ENCODE data around the gene DBT.
A peak's percentile ranks its signal among the peaks of the same experiment; 100 is the strongest.

The DBT gene

DNA sequence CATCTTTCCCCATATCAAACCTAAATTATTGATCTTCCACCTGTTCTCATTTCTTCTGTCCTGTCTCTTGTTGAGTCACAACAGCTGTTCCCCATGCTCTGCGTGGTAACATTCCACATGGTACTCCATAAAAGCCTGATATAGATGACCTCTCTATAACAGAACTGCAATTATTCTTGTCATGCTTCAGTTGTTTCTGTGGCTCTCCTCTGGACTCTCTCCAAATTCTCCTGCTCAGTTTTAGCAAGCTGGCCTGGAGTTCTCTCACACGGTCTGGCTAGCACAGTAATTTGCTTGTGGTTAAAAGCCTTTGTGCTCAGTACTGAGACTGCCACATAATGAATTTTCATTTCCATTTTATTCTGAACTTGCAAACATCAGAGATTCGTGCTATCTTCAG, 61.0 kb downstream of the DBT start:
- peak; percentile 79 for DNase-seq (ENCODE audit: low read depth)

DNA sequence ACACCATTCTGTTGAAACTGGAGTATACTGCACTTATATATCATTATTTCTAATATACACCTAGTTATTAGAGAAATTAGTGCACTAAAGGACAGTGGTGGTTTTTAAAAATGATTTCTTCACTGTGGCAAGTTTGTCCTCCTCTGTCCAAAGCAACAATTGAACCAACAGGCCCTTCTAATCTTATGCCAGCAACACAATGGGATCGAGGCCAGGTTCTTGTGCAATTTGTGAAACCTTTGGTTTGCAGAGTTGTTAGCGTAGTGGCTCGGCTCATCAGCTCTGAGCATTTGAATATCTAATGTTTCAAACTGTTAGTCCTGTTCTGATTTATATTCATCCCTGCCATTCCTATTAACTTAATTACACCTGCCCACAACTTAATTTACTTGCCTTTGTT, 61.7 kb downstream of the DBT start:
- DNase-seq (ENCODE audit: low read depth), result no peak

DNA sequence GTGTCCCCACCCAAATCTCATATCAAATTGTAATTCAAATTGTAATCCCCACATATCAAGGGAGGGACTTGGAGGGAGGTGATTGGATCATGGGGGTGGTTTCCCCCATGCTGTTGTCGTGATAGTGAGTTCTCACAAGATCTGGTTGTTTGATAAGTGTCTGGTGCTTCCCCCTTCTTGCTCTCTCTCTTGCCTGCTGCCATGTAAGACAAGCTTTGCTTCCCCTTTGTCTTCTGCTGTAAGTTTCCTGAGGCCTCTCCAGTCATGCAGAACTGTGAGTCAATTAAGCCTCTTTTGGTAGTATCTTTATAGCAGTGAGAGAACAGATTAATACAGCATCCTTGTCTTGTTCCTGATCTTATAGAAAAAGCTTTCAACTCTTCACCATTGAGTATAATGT, 65.1 kb downstream of the DBT start:
- no peak for DNase-seq (ENCODE audit: low read depth)

DNA sequence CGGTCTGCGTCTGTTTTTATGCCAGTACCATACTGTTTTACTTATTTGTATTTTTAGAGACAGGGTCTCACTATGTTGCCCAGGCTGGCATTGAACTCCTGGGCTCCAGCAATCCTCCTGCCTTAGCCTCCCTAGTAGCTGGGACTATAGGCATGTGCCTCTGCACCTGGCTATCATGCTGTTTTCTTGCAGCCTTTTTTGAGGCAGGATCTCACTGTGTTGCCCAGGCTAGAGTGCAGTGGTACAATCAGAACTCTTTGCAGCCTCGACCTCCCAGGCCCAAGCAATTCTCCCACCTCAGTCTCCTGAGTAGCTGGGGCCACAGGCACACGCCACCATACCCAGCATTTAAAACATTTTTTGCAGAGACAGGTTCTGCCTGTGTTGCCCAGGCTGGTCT, 66.3 kb downstream of the DBT start:
- no peak for DNase-seq (ENCODE audit: low read depth)

- no peak for DNase-seq (ENCODE audit: low read depth)
Observed at GRCh38 chr1:100178091-100178490, 71.5 kb downstream of the DBT start, which contains the start of gene LRRC39. LRRC39 (minus strand) TSS chr1:100178256; CDS start chr1:100168516, 9,740 bp downstream.

- no peak for DNase-seq (ENCODE audit: low read depth)
Observed at GRCh38 chr1:100177295-100178041, 72.2 kb downstream of the DBT start.

DNA sequence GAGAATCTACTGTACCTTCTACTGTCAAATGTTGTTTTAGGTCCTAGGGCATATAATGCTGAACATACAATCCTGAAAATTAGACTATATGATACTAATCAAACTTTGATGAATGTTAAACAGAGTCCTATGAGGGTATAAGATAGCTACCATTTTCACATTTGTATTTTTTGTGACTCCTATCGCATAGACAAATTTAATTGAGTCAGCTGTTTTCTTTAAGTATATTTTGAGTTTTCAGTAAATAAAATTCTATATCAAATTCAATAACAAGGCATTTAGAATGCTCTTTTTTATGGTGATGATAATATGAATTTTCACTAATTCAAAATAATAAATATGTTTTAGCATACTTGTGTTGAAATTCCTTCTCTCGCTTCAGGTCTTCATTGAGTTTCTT, 81.6 kb downstream of the DBT start:
- DNase-seq (ENCODE audit: low read depth), result no peak

GRCh38 chr1:100164702-100165101, 84.9 kb downstream of the DBT start:
- no peak for DNase-seq (ENCODE audit: low read depth)

DNA sequence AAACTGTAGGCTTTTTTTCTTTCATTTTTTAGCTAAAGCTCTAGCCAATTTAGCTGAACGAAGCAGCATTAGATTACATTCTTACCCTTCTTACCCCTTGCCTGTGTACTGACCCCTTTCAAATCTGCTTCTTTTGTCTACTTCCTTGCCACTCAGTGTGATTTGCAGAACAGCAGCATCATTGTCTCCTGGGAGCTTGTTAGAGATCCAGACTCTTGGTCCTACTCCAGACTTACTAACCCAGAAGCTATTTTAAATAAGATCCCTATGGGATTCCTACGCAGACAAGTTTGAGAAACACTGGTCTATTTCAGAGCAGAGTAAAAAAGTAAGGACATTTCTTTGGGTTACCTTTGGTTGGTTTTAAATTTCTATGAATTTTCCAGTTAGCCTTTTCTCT, 85.4 kb downstream of the DBT start:
- DNase-seq (ENCODE audit: low read depth), result no peak

- no peak for DNase-seq (ENCODE audit: low read depth)
Observed at GRCh38 chr1:100162881-100163280, 86.8 kb downstream of the DBT start.

DNA sequence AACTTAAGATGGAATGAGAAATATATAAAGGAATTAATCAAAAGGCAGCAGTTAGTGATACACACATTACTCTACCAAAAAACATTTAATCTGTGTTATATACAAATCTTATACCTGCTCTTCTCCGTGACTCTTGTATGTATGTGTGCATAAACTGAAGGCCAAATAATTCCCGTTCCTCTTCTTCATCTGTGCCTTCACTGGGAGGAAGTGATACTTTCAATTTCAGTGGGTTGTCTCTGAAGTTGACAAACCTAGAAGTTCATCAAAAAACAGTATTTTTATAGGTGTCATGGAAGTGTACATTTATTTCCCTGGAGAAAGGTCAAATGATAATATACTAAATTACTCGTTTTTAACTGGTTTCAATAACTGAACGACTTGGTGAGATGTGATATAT, 97.4 kb downstream of the DBT start:
- no peak for DNase-seq (ENCODE audit: low read depth)

- DNase-seq (ENCODE audit: low read depth), result no peak
Observed at GRCh38 chr1:100151679-100152078, 98.0 kb downstream of the DBT start.

- DNase-seq (ENCODE audit: low read depth), result no peak
Observed at GRCh38 chr1:100147875-100148274, 101.8 kb downstream of the DBT start.

DNA sequence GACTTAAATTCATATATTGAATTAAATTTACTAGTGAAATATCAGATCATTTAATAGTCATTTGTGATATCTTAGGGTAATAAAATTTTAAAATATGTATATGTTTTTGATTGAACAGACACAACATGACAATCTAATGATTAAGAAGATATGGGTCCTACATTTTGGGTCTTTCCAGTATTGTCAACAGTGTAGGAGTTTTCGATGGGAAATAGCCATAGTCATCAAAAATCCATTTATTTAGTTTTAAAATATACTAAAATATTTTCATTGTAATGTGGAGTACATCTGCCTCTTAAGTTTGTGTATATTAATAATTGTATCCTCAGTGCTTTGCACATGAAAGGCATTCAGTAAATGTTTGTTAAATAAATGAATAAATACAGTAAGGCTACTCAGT, 102.7 kb downstream of the DBT start:
- no peak for DNase-seq (ENCODE audit: low read depth)

DNA sequence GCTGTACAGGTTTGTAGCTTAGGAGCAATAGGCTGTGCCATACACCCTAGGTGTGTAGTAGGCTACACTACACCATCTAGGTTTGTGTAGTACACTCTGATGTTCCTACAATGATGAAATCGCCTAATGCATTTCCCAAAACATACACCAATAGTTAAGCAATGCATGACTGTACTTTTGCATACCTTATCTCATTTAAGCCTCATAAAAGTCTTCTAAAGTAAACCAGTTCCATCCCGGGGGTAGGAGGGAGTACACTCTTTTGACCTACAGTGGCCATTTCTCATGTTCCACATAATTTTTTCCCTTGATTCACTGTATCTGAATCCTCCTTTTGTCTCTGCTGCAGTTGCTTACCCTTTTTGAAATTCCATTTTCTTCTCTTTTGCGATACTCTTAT, 104.5 kb downstream of the DBT start:
- DNase-seq (ENCODE audit: low read depth), result no peak

GRCh38 chr1:100142343-100142742, 107.3 kb downstream of the DBT start:
- no peak for DNase-seq (ENCODE audit: low read depth)

- no peak for DNase-seq (ENCODE audit: low read depth)
Observed at GRCh38 chr1:100141192-100141591, 108.4 kb downstream of the DBT start.

GRCh38 chr1:100137602-100138001, 112.0 kb downstream of the DBT start:
- no peak for DNase-seq (ENCODE audit: low read depth)

Measured in non-pigmented ciliary epithelial cell (primary cell).